Sigmoid colon (tissue), 4 donors: ENCODE measurements around the gene SLC2A6.

Source experiments
- EP300 ChIP-seq, 4 donors: sonication (generic); formaldehyde crosslinking; IDR thresholded peaks; one replicate each; pipeline ENCODE4 v1.6.1; 2017; ENCODE audit warnings: antibody characterized with exemption in 4 of 4
- POLR2A ChIP-seq, 2 donors: fragments of 450-650 bp; IDR thresholded peaks; one replicate each; pipeline ENCODE4 v1.6.1; 2016; ENCODE audit warnings: antibody characterized with exemption in 2 of 2, mild to moderate bottlenecking in 2 of 2, moderate library complexity in 2 of 2

DNA sequence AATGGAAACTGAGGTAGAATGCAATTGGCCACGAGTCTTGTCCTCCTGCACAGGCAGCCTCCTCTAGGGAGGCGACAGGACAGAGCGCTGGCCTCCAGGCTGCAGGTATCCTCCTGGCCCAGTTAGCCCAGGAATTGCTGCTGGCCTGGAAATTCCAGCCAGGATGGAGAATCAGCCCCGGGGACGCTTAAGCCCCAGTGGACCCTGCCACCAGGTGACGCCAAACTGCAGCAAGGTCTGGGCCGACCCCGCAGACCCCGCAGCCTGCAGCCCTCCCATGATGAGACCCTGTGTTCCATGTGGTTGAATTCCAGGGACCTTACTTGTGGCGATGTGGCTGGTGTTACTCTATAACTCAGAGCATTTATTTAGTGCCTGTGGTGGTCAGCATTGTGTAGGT is 11.8 kb downstream of the SLC2A6 start:
- TF ChIP-seq POLR2A (IDR thresholded peaks at IDR 0.05) (no peak), EP300 (IDR thresholded peaks at IDR 0.05) (no peak)
